A204.1 (cell line): Measurements from ENCODE around the gene DOCK2.

ENCODE experiments used
- FAIRE-seq: peaks from 2 replicates; lab custom pipeline; 2012; peaks lifted over from hg19 to GRCh38; lab: Jason Lieb, UNC

DOCK2 gene

DNA sequence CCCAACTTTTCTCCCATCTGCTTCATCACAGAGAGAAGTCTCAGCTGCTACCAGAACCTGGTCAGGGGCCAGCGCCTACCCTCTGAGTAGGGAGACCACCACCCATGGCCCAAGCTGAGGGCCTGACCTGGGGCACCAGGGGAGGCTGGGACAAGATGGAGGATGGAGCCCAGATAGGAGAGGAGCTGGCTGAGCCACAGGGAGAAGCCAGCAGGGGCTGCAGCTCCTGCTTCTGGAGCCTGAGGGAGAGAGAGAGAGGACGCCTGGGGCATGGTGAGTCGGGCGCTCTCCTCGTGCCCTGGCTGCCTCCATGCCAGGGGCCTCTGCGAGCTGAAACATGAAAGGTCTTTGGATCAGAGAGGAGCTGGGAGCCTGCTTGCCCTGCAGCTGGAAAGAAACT lies 467.2 kb downstream of the DOCK2 start:
- FAIRE-seq = no peak

DNA sequence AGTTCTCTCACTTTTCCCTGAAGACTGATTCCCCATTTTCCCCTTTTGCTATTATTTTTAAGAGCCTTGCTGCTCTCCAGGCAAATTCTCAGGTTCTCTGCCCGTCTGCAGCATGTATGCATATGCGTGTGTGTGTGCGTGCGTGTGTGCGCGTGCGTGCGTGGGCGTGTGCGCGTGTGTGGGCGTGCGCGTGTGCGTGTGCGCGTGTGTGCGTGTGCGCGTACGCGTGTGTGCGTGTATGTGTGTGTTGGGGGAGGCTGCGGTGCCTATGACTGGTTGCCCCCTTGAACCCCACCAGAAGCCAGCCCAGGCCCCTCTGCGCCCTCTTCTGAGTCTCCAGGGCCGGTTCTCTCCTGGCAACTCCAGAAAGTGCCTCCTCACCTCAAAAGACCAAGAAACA lies 467.6 kb downstream of the DOCK2 start:
- FAIRE-seq = no peak

DNA sequence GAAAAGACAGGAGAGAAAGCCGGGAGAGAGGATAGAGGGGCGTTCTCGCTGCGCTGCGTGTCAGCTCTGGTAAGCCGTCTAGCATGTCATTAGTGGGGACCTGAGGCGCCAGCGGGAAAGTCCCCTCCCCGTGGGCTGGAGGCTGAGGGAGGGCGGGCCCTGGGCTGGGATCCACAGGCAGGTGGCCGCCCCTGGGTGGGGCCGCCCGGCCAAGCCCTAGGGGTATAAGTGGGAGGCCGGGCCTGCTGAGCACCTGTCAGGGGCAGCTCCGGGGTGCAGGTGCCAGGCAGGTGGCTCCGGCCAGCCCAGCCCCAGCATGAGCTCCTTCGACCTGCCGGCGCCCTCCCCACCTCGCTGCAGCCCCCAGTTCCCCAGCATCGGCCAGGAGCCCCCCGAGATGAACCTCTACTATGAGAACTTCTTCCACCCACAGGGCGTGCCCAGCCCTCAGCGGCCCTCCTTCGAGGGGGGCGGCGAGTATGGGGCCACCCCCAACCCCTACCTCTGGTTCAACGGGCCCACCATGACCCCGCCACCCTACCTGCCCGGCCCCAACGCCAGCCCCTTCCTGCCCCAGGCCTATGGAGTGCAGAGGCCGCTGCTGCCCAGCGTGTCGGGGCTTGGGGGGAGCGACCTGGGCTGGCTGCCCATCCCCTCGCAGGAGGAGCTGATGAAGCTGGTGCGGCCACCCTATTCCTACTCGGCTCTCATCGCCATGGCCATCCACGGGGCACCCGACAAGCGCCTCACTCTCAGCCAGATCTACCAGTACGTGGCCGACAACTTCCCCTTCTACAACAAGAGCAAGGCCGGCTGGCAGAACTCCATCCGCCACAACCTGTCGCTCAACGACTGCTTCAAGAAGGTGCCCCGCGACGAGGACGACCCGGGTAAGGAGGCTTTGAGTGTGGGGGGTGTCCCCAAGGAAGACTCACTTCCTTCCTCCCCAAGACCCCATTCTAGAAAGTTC lies 468.9 kb downstream of the DOCK2 start, which contains the start of gene FOXI1:
FOXI1 (plus strand) TSS at position 256 of the 970 bp plus-strand sequence; CDS start at position 317, 61 bp downstream.
- FAIRE-seq = no peak

DNA sequence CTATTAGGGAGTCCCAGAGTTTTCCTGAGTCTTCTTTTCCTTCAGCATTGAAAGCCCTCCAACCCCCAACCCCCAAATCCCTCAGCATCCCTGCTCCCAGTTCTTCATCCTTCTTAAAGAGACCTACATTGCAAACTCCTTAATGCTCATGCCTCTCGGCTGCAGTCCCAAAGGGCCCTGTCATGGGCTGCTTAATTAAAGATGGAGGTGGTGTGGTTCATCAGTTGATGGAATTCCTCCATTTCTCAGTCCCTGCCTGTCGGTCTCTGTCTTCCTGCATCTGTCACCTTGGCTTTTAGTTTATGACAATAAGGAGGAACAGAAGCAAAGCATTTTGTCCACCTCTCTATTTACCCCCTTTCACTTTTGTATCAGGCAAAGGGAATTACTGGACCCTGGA lies 470.6 kb downstream of the DOCK2 start:
- no peak for FAIRE-seq

DNA sequence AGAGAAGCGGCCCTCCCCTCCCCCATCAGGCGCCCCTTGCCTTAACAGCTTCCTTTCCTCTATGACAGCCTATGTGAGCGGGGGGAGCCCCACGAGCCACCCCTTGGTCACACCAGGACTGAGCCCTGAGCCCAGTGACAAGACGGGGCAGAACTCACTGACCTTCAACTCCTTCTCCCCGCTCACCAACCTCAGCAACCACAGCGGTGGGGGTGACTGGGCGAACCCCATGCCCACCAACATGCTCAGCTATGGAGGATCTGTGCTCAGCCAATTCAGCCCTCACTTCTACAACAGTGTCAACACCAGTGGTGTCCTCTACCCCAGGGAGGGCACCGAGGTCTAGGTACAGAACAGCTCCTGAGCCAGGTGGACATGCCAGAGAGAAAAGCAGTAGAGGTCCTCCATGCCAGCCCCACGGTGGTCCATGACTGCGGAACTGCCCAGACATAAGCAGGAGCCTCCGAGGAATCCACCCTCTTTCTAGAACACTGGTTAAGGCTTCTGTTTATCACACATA lies 471.3 kb downstream of the DOCK2 start:
- no peak for FAIRE-seq

DNA sequence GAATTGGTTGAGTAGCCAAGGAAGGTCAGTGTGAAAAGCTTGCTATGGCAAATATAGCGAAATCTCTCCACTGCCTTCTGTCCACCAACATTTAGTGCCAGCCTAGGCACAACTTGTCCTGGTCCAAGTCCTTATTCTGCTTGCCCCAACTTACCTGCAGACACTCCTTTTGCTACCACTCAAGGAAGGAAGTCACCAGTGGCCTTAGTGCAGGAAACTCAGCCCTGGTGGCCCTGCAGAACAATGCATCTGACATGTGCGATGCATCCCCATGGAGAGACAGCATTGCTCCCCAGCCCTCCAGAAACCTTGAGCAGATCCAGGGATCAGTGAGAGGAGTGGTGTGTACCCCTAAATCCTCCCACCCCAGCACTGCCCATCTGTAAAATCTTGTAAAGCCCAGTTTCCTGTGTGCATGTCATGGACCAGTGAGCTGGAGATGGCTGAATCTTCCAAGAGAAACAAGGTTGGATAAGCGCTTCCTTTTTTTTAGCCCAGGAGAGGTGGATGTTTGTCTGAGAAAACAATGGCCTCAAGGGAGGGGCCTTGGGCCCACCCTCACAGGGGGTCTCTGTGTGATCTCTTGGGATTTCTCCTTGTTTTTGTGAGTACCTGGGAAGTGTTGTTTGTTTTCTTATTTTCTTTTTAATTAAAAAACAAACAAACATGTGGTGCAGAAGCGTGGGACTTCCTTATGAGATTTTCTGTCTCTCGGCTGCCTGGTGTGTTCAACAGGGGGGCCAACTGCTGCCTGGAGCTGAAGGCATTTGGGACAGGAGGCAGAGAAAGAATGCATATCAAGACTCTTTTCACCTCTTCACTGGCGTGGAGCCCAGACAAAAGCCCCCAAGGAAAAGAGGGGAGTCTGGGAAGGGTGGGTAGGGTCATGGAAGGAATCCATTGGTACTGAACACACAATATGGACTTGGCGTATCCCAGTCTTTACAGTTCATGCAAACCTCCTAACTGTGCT lies 472.3 kb downstream of the DOCK2 start:
- no peak for FAIRE-seq

DNA sequence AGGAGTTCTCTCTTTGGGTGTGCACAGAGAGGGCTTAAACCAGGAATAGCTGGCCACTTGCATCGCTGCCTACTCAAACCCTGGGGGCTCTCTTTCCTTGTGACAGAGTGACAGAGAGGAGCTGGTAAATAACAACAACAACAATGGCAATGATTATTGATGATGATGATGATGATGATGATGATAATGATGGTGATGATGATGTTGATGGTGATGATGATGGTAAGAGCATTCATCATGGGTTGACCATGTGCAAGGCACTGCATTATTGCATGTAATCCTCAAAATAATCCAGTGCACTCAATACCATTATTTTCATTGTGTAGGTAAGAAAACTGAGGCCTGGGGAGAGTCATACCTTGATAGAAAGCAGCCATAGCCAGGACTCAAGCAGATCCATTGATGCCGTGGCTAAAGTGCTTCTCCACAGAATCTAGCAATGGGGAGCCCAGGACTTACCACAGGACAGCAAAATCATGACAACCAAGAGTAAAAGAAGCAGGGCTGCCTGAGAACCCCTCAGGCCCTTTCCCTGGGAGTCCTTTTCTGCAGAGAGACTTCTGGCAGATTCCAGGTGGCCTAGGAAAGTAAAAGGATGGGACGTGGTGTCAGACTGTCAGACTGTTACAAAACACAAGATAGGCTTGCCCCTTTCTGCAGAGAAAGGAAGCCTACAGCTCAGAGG lies 473.5 kb downstream of the DOCK2 start:
- no peak for FAIRE-seq

DNA sequence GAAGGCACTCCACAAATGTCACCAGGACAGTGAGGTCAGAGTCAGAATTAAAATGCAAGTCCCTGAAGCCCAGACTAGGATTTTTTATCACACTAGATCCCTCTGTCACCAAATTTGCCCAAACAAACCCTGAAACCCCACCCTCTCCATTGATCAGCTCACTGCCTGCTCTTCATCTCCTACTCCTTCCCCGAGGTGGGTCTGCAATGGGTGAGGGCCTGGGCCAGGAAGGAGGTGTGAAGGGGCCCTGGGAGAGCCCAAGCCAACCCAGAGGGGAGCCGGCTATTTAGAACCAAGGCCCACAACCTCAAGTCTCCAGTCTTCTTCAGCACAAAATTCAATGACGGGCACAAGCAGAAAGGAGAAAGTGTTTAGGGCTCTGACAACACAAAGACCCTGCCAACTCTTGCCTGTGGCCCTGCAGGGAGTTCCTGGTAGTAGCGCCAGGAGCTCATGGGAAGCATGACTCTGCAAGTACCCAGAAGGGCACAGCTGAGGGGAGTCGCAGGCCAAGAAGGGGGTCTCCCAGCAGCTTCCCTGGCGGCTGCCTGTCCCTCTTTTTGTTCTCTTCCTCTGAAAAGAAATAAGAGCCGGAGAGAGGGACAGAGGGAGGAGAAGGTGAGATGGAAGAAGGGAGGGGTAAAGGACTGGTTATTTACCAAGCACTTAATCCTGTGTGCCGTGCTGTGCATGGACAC lies 474.2 kb downstream of the DOCK2 start:
- no peak for FAIRE-seq

DNA sequence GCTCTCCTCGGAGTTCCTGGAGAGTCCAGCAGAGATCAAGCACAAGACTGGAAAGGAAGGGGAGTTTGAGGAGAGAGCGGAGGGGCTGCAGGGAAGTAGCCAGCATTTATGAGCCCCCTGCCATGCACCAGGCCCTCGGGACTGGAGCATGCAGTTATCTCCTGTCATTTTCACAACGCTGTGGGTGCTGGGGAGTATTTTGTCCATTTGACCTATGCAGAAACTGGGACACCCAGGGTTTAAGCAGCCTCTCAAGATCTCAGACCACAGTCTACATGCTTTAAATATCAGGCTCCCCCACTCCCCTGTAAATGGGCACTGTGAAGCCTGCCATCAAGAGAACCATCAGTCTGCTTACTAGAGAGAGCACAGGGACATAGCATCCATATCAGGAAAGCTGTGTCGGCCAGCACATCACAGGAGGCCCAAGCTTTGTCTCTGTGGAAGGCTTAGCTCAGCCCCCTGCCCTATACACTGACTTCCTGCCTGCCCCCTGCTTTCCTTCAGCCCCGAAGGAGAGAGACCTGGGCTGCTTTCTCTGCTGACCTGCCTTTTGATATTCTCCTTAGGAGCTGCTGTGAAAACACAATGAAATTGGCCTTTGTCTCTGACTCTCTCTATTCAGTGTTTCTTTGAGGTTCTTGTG lies 475.9 kb downstream of the DOCK2 start:
- no peak for FAIRE-seq

DNA sequence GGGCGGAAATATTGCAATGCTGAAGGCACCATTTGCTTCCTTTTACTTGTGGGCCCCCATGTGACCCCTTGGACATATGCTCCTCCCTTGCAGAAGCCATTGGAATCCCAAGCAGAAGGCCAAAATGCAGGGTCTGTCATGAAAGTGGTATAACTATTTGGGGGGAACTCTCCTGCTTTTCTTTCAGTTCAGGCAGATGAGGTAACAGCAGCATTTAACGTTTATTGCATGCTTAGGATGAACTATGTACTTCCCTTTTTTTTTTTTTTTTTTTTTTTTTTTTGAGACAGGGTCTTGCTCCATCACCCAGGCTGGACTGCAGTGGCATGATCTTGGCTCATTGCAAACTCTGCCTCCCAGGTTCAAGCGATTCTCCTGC lies 476.4 kb downstream of the DOCK2 start:
- FAIRE-seq = no peak

DNA sequence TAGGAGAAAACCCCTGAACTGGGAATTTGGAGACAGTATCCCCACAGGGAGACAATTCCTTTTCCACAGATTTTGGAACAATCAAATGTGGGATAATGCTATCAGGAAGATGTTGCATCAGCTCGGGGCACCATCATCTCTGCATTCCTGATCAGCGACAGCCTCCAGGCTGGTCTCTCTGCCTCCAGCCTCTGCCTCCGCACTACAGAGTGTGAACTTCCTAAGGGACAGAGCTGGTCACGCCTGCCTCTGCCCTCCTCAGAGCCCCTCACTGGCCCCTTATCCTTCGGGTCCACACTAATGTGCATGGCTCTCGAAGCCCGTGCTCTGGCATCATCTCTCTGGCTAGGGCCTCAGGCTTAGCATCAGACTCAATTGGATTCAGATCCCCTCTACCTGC lies 477.2 kb downstream of the DOCK2 start:
- FAIRE-seq = no peak

DNA sequence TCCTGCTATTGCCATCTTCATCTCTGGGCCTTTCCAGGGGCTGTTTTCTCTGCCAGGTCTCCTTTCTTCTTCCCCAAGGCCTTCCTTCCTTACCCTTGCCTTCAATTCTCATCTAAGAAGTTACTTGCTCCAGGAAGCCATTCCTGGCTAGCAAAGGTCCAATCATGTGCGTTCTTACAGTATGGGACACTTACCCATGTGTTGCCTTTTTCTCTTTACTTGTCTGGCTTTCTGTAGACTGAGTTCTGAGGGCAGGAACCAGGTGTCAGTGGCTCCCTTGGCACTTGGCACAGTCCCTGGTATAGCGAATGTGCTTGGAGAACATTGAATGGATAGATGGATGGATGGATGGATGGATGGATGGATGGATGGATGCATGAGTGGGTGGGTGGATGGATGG lies 478.9 kb downstream of the DOCK2 start:
- FAIRE-seq = no peak

DNA sequence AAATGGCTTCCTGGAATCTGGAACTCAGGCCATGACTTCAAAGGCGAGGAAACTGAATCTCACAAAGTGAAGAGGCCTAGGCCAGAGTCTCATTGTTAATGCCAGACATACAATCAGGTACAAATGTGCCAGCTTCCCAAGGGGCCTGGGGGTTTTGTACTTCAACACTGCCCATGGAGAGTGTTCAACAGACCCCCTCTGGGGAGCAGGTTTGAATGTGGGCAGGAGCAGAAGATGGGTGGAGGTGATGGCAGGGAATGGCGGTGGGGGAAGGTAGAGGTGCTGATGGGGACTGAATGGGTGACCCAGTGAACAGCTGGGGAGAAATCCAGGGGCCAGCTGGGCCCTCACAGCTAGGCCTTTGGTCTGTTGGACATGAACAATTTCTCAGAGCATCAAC lies 480.7 kb downstream of the DOCK2 start:
- FAIRE-seq = no peak

DNA sequence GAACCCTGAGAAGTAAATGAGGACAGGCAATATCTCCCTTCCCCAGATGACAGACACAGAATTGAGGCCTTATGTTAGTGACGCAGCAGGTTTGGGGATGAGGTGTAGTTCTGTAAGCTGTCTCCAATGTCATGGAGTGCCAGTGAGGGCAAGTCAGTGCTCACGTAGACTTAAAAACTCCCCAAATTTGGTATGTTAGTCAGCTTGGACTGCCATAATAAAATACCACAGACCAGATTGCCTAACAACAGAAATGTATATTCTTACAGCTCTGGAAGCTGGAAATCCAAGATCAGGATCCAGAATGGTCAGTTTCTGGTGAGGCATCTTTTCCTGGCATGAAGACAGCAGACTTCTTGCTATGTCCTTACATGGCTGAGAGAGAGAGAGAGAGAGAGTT lies 483.5 kb downstream of the DOCK2 start:
- no peak for FAIRE-seq

DNA sequence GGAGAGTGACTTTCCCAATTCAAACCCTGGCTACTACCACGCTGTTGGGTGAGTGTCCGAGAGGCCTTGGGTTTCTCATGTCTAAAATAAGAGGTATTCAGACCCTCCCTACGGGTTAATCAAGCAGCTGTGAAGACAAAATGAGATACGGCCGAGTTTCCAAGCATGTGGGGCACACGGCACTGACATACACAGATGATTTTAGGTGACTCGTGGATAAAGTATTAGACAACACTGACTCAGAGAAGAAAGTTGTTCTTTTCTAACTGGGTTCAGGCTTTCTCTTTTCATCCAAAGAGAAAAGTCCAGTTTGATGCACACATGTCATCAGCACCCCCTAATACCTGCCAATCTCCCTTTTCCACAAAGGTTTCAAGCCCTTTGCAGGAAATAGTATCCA lies 484.2 kb downstream of the DOCK2 start:
- FAIRE-seq = no peak

DNA sequence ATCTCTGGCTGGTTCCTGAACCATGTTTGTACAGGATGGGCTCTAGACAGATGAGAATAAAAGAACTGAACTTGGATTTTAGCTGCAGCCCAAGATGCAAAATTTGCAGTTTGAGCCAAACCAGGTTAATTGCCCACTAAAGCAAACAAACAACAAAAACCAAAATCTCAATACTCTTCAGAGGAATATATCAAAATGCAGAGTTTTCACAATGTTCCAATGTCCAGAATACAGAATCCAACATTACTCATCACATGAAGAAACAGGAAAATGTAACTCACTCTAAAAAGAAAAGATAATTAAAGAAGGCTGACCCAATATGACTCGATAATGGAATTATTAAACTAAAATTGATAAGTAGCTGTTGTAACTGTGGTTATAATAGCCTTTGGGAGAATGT lies 489.0 kb downstream of the DOCK2 start:
- FAIRE-seq = no peak

DNA sequence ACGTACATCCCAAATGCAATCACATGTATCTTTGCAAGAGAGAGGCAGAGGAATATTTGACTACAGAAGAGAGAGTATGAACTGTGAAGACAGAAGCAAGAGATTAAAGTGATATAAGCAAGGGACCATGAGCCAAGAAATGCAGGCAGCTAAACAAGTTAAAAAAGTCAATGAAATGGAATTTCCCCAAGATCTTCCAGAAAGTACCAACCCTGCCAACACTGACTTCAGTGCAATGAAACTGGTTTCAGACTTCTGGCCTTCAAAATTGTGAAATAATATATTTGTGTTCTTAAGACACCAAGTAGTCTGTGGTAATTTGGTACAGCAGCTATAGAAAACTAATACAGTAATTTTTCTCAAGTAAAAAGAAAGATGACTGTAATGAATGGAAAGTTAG lies 489.6 kb downstream of the DOCK2 start:
- FAIRE-seq = no peak

DNA sequence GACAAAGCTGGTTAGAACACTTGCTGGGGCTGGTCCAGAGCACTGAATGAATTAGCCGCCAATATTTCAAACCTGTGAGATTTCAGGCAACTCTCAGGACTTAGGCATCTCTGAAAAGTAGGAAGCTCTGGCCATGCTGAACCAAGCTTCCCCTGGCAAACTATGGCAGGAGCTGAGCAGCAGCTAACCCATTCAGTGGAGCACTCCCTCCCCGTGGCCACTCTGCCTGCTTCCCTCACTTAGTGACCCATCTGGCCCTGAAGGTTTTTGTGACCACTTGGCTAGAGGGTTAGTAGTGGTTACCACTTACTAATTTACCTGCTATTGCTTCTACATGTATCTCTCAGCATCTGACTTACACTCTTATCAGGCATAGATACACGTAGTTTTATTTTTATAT lies 494.2 kb downstream of the DOCK2 start:
- no peak for FAIRE-seq

DNA sequence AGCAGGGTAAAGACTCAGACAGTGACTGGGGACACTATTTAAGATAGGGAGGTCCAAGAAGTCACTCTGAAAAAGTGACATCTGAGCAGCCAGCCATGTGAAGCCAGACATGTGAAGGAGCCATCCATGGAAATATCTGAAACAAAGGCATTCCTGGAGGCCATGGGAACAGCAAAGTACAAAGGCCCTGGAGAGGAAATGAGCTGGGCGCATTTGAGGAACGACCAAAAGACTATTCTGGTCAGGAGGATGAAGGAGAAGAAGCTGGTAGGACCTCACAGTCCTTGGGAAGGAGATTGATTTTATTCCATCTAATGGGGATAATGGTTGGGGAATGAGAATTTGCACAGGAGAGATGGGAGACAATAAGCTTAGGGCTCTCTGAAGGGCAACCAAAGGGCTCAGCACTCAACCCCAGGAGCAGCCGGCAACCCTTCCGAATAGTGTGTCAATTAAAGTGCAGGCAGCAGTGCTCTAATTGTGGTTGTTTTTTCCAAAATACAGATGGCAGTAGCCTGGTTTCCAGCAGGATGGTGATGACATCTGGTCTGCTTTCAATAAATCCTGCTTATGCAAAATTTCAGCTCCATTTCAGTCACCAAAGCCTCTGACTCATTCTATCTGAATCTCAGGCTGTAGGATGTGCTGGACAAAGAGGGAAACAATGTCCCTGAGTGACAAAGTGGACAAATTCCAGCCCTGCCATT lies 495.3 kb downstream of the DOCK2 start:
- no peak for FAIRE-seq
